Panc1 (cell line): Measurements from ENCODE around the gene CUEDC1. TPM values are rescaled to one million over a fixed set of nuclear protein-coding genes. Genes with fewer than 3 reads are reported as not detected.

Experiments used
- ATAC-seq: fragments of 200-7000 bp; cut with Tn5 transposase; 2 replicates; pipeline ENCODE4 v1.9.1; 2020; ENCODE audit warnings: mild to moderate bottlenecking, moderate library complexity
- BruUV-seq: library from RNA; stranded (reverse); fragments of 400-500 nt; replicated peaks from 2 replicates; lab custom pipeline; 2021; lab: Mats Ljungman, UMichigan
- CTCF ChIA-PET: fragments of 300-600 bp; sonication (Branson Sonifier 250); formaldehyde crosslinking; loops from one replicate; lab custom pipeline; 2022; ENCODE audit warnings: antibody characterized with exemption; lab: Charles Lee
- POLR2A ChIA-PET: fragments of 300-600 bp; sonication (Branson Sonifier 250); formaldehyde crosslinking; loops from one replicate; lab custom pipeline; 2022; ENCODE audit warnings: antibody characterized with exemption; lab: Charles Lee
- DNase-seq: peaks from one replicate; pipeline ENCODE4 v3.0.0-alpha.2; 2010; ENCODE audit warnings: low read depth, low spot score
- H3K27ac ChIP-seq: 2 replicates; pipeline ENCODE4 v1.5.1; 2011; ENCODE audit warnings: mild to moderate bottlenecking, low read length, inconsistent platforms
- H3K27me3 ChIP-seq: fragments of 200-500 bp; sonication (Bioruptor generic); 2 replicates; pipeline ENCODE4 v1.6.0; 2014; ENCODE audit warnings: low read length, inconsistent platforms; ENCODE audit not compliant: control insufficient read depth, insufficient read depth
- H3K36me3 ChIP-seq: fragments of 200-500 bp; sonication (Bioruptor generic); 2 replicates; pipeline ENCODE4 v1.5.1; 2014; ENCODE audit warnings: inconsistent platforms, mild to moderate bottlenecking, low read length, moderate library complexity; ENCODE audit not compliant: control insufficient read depth, insufficient read depth
- H3K4me1 ChIP-seq: 2 replicates; pipeline ENCODE4 v1.5.1; 2011; ENCODE audit warnings: inconsistent platforms, mild to moderate bottlenecking, low read length, moderate library complexity; ENCODE audit not compliant: control insufficient read depth, insufficient read depth
- H3K4me3 ChIP-seq, 2 experiments: 2 replicates each; pipeline ENCODE4 v1.5.1; 2011 to 2012; ENCODE audit warnings: low read depth in 2 of 2, low read length in 2 of 2, mild to moderate bottlenecking in 2 of 2, inconsistent platforms in 1 of 2, moderate library complexity in 1 of 2
- H3K9me3 ChIP-seq: fragments of 200-500 bp; sonication (Bioruptor generic); 2 replicates; pipeline ENCODE4 v1.5.1; 2014; ENCODE audit warnings: low read depth, mild to moderate bottlenecking, inconsistent platforms, low read length, moderate library complexity; ENCODE audit not compliant: control insufficient read depth, insufficient read depth
- POLR2AphosphoS5 ChIP-seq: IDR thresholded peaks from 2 replicates; pipeline ENCODE4 v1.6.1; 2012; ENCODE audit warnings: mild to moderate bottlenecking, low read depth, low read length, moderate library complexity
- SIN3A ChIP-seq: IDR thresholded peaks from 2 replicates; pipeline ENCODE4 v1.6.1; 2012; ENCODE audit warnings: low read depth, mild to moderate bottlenecking, low read length, moderate library complexity, borderline replicate concordance; ENCODE audit not compliant: insufficient read depth
- TCF7L2 ChIP-seq: IDR thresholded peaks from 2 replicates; pipeline ENCODE4 v1.6.1; 2011; ENCODE audit warnings: mild to moderate bottlenecking, low read depth, low read length, inconsistent platforms
- in situ Hi-C: cut with HindIII; loops from 2 replicates; pipeline ENCODE4 v1.10.0; 2016; ENCODE audit warnings: low sequenced_read_pairs, low pct_unique_long_range_greater_than_20kb
- intact Hi-C: fragments of 100-400 bp; cut with micrococcal nuclease; formaldehyde crosslinking; loops from one replicate; pipeline ENCODE4 v1.10.0; 2022; ENCODE audit not compliant: unreplicated experiment
- total RNA-seq: library from RNA; stranded (reverse); gene quantifications from one replicate; pipeline ENCODE4 v1.2.1, GENCODE V29; 2021; ENCODE audit not compliant: unreplicated experiment
- TF ChIP-seq, protein P1 (sequence below): fragments of 450-650 bp; IDR thresholded peaks from 2 replicates; pipeline ENCODE4 v1.5.1; 2017; ENCODE audit warnings: mild to moderate bottlenecking
- TF ChIP-seq, protein P2 (sequence below), 2 experiments: IDR thresholded peaks; 2 replicates each; pipeline ENCODE4 v1.6.1; 2011 to 2012; ENCODE audit warnings: low read depth in 2 of 2, control low read depth in 1 of 2, low read length in 1 of 2, mild to moderate bottlenecking in 1 of 2, moderate library complexity in 1 of 2; ENCODE audit not compliant: insufficient read depth in 1 of 2

Gene CUEDC1
- total RNA-seq, 1 experiment from 2014 or later: 103 TPM

- Histone ChIP-seq H3K27ac (peak overlapping the region; percentile 18; the same call in 1 of the 2 replicates), H3K9me3 (no peaks in the 10 kb centered on the region), H3K36me3 (peaks cover 3% of the 10 kb centered on the region; the same call in 1 of the 2 replicates), H3K27me3 (no peaks in the 10 kb centered on the region), H3K4me3 (no peak overlapping the region), H3K4me1 (peaks cover 72% of the 10 kb centered on the region)
- ChIA-PET POLR2A (interaction anchor here (0.6 kb wide), 1 partner anchor 80 kb away, joined by 11 read pairs; no protein-coding TSS in a partner anchor), CTCF (no interaction called here)
- TF ChIP-seq TCF7L2: no peak
- TF ChIP-seq, protein P1, sequence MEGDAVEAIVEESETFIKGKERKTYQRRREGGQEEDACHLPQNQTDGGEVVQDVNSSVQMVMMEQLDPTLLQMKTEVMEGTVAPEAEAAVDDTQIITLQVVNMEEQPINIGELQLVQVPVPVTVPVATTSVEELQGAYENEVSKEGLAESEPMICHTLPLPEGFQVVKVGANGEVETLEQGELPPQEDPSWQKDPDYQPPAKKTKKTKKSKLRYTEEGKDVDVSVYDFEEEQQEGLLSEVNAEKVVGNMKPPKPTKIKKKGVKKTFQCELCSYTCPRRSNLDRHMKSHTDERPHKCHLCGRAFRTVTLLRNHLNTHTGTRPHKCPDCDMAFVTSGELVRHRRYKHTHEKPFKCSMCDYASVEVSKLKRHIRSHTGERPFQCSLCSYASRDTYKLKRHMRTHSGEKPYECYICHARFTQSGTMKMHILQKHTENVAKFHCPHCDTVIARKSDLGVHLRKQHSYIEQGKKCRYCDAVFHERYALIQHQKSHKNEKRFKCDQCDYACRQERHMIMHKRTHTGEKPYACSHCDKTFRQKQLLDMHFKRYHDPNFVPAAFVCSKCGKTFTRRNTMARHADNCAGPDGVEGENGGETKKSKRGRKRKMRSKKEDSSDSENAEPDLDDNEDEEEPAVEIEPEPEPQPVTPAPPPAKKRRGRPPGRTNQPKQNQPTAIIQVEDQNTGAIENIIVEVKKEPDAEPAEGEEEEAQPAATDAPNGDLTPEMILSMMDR: no peak
- TF ChIP-seq SIN3A: no peak
- TF ChIP-seq, protein P2, sequence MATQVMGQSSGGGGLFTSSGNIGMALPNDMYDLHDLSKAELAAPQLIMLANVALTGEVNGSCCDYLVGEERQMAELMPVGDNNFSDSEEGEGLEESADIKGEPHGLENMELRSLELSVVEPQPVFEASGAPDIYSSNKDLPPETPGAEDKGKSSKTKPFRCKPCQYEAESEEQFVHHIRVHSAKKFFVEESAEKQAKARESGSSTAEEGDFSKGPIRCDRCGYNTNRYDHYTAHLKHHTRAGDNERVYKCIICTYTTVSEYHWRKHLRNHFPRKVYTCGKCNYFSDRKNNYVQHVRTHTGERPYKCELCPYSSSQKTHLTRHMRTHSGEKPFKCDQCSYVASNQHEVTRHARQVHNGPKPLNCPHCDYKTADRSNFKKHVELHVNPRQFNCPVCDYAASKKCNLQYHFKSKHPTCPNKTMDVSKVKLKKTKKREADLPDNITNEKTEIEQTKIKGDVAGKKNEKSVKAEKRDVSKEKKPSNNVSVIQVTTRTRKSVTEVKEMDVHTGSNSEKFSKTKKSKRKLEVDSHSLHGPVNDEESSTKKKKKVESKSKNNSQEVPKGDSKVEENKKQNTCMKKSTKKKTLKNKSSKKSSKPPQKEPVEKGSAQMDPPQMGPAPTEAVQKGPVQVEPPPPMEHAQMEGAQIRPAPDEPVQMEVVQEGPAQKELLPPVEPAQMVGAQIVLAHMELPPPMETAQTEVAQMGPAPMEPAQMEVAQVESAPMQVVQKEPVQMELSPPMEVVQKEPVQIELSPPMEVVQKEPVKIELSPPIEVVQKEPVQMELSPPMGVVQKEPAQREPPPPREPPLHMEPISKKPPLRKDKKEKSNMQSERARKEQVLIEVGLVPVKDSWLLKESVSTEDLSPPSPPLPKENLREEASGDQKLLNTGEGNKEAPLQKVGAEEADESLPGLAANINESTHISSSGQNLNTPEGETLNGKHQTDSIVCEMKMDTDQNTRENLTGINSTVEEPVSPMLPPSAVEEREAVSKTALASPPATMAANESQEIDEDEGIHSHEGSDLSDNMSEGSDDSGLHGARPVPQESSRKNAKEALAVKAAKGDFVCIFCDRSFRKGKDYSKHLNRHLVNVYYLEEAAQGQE (IDR thresholded peaks at IDR 0.05; ENCODE audit: insufficient read depth in 1 of 2, low read depth in 2 of 2, low read length in 1 of 2): no peak
- no peak for TF ChIP-seq POLR2AphosphoS5
- no TSS peak for BruUV-seq
- ATAC-seq (no peak), DNase-seq (no peak)
- in situ Hi-C loops (no loop called here), intact Hi-C loops (no loop called here)
Measured at GRCh38 chr17:57871863-57872262, 83.3 kb downstream of the CUEDC1 start.

DNA sequence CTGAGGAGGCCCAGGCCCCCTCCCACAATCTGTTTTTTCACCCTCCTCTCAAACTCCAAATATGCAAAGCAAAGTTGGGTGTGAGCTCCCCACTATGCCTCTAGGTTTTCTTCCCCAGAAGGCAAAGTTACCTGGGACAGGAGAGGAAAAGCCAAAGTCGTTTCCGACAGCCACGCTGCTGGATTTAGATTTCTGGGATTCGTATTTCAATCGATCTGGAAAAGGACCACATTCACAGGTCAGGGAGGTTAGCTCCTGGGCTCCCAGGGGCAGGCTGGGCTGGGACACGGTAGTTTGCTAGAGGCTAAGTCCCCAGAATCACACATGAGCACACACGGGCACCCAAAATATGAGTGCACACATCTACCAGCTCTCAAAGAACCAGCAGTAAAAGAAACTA is 84.1 kb downstream of the CUEDC1 start:
- intact Hi-C loops (no loop called here), in situ Hi-C loops (no loop called here)
- TF ChIP-seq TCF7L2 (no peak), SIN3A (no peak), POLR2AphosphoS5 (no peak)
- TF ChIP-seq, protein P1: no peak
- TF ChIP-seq, protein P2 (IDR thresholded peaks at IDR 0.05; ENCODE audit: insufficient read depth in 1 of 2, low read depth in 2 of 2, low read length in 1 of 2): no peak
- H3K27ac ChIP-seq: peak overlapping the region; percentile 50; the same call in 1 of the 2 replicates
- BruUV-seq: no TSS peak
- no peaks in the 10 kb centered on the region for H3K27me3 ChIP-seq
- POLR2A ChIA-PET: interaction anchor here (0.6 kb wide), 1 partner anchor 32 kb away, joined by 9 read pairs; no protein-coding TSS in a partner anchor
- H3K4me3 ChIP-seq: no peak overlapping the region
- ATAC-seq (no peak), DNase-seq (no peak)
- CTCF ChIA-PET: interaction anchor here (1.4 kb wide), 1 partner anchor 11 kb away, joined by 8 read pairs; no protein-coding TSS in a partner anchor
- peaks cover 3% of the 10 kb centered on the region; the same call in 1 of the 2 replicates for H3K36me3 ChIP-seq
- no peaks in the 10 kb centered on the region for H3K9me3 ChIP-seq
- peaks cover 65% of the 10 kb centered on the region for H3K4me1 ChIP-seq
